ENCODE measurements around the gene YOD1. TPM values are rescaled to one million over a fixed set of nuclear protein-coding genes. Genes with fewer than 3 reads are reported as not detected.

The YOD1 gene
- total RNA-seq, 1 donor from 2014 or later = 5.1 TPM

DNA sequence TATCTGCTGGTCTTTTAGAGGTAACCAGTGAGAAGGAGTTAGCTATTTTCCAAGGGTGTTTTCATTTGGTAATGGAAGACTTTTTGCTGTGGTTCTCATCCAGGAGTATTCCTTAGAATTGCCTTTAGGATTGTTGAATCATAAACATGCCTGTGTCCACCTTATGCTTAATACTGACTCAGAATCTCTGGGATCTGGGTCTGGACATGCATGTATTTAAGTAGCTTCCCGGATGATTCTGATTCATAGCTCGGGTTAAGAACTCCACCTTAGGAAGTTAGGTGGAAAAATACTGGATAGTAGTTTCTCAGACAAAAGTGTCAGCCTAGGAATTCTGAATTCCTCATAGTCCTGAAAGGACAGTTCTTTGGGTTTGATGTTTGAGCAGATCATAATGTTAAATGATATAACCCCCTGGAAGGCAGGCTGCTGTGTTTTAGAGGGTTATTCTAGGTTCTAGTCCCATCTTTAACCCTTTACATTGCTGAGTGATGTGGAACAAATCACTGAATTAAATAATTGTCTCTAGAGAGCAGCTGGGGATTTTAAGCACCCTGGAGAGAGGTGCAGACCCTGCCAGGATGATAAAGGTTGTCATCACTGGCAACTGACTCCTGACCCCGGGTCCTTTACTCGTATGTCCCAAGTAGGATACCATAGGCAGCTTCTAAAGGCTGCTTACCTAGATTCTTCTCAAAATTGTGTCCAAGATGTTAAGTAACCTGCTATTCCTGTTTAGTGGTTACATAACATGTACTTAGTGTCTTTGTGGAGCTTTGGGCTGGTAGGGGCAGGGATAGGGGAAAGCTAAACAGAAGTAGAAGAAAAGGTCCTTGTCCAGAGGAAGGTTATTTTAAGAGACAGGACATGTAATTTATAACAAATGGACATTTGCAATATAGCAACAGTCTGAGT is 23.2 kb upstream of the YOD1 start:
- DNase-seq (ENCODE audit: extremely low read depth, low read depth, low spot score) = no peak

GRCh38 chr1:207072233-207072632 is 21.2 kb upstream of the YOD1 start:
- no peak for DNase-seq (ENCODE audit: extremely low read depth, low read depth, low spot score)

- DNase-seq (ENCODE audit: extremely low read depth, low read depth, low spot score) = no peak
Observed at GRCh38 chr1:207071426-207071825, 20.4 kb upstream of the YOD1 start.

GRCh38 chr1:207070811-207071210 is 19.8 kb upstream of the YOD1 start:
- DNase-seq (ENCODE audit: extremely low read depth, low read depth, low spot score) = no peak

DNA sequence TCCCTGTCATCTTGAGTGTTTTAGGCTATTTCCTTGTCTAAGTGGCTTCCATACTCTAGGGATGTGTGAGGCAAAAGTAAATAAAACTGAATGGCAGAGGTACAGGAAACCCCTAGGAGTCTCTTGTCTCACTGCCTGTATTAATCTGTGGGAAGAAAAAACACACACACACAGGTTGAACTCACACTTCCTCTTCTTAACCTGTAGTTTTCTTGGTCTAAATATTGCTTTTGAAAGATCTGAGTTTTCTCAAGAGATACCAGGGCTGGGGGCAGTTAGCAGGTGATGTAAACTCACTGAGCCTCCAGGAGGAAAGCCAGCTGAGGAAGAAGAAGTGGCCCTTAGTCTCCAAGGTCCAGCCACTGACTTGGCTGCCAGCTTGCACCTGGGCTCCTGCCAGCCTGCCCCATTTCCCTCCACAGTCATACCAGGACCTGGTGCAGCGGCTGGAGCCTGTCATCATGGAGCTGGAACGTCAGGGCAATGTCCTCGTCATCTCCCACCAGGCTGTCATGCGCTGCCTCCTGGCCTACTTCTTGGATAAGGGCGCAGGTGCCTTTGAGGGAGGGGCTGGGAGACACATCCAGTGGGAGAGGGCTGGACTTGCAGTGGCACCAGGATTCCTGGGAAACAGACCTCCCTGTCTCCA is 19.0 kb upstream of the YOD1 start:
- DNase-seq (ENCODE audit: extremely low read depth, low read depth, low spot score) = no peak

DNA sequence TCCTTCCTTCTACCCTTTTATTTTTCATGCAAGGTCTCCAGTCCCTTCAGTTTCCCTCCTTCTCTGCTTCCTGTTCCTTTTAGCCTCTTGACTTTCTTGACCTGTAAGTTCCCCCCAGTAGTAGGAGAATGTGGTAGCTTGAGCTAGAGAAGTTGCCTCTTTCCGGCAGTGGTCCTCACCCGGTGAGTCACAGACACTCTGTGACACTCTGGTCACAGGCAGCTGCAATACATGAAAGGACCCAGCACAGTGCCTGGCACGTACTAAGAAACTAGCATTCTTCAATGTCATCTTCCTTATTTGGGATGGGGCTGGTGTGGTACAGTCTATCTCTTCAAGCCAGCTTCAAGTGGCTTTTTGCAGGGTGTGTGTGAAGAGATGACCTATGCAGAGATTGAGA is 18.1 kb upstream of the YOD1 start:
- no peak for DNase-seq (ENCODE audit: extremely low read depth, low read depth, low spot score)

GRCh38 chr1:207067665-207068064 is 16.7 kb upstream of the YOD1 start:
- no peak for DNase-seq (ENCODE audit: extremely low read depth, low read depth, low spot score)

DNA sequence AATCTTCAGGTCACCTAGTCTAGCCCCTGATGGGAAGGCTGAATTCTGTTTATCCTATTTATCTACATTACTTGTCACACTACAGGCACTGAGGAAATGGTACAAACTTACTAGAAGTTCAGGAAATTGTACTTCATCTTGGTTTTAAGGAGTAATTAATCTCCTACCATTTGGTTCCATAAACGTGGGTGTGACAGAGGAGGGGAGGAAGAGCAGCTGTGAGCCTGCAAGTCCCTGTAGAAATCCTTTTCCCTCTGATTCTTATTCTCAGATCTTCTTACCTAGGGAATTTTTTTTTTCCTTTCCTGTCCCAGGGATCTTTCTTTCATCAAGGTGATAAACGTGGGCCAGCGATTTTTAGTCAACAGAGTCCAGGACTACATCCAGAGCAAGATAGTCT is 16.2 kb upstream of the YOD1 start:
- no peak for DNase-seq (ENCODE audit: extremely low read depth, low read depth, low spot score)

GRCh38 chr1:207064561-207064960 is 13.6 kb upstream of the YOD1 start:
- no peak for DNase-seq (ENCODE audit: extremely low read depth, low read depth, low spot score)

DNA sequence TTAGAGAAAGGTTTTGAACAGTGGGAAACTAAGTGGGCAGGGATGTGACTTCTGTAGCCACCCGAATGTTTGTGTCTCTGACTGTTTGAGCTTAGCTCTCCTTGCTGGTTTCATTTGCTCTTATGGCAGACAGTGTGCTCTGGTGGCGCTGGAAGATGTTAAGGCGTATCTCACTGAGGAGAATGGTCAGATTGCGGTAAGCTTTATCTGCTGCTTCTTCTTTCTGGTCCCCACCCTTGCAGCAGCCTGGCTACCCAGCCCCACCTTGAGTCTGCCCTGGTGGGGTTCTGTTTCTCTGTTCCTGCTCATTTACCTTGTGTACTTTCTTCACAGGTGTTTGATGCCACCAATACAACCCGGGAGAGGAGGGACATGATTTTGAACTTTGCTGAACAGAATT is 12.0 kb upstream of the YOD1 start:
- DNase-seq (ENCODE audit: extremely low read depth, low read depth, low spot score) = no peak

GRCh38 chr1:207062058-207062457 is 11.1 kb upstream of the YOD1 start:
- DNase-seq (ENCODE audit: extremely low read depth, low read depth, low spot score) = no peak

DNA sequence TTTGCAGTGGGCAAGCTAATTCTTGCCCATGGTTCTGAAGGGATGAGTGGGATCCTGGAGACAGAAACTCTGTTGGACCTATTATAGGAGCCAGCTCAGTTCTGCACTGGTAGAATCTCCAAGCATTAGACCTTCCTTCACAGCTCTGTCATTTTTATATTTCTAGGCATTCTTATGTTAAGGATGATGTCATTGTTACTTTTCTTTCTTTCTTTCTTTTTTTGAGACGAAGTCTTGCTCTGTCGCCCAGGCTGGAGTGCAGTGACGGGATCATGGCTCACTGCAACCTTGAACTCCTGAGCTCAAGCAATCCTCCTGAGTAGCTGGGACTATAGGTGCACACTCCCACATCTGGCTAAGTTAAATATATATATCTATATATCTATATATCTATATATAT is 9.6 kb upstream of the YOD1 start:
- DNase-seq (ENCODE audit: extremely low read depth, low read depth, low spot score) = no peak

DNA sequence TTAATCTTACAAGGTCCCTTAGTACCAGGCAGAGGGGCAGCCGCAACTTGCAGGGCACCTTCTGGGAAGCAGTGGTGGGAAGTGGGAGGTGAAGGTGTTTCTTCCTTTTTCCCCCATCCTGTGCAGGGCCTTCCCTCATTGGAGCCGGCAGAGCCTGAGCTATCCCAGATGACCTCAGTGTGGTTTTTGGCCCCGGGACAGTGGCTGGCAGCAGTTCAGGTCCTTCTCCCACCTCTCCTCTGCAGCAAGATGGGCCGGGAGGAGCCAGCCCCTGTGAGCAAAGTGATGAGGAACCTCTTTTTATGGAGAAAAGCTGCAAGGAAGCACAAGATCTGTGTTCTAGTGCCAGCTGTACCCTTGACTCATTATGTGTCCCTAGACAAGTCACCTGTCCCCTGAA is 8.9 kb upstream of the YOD1 start:
- DNase-seq (ENCODE audit: extremely low read depth, low read depth, low spot score) = no peak

DNA sequence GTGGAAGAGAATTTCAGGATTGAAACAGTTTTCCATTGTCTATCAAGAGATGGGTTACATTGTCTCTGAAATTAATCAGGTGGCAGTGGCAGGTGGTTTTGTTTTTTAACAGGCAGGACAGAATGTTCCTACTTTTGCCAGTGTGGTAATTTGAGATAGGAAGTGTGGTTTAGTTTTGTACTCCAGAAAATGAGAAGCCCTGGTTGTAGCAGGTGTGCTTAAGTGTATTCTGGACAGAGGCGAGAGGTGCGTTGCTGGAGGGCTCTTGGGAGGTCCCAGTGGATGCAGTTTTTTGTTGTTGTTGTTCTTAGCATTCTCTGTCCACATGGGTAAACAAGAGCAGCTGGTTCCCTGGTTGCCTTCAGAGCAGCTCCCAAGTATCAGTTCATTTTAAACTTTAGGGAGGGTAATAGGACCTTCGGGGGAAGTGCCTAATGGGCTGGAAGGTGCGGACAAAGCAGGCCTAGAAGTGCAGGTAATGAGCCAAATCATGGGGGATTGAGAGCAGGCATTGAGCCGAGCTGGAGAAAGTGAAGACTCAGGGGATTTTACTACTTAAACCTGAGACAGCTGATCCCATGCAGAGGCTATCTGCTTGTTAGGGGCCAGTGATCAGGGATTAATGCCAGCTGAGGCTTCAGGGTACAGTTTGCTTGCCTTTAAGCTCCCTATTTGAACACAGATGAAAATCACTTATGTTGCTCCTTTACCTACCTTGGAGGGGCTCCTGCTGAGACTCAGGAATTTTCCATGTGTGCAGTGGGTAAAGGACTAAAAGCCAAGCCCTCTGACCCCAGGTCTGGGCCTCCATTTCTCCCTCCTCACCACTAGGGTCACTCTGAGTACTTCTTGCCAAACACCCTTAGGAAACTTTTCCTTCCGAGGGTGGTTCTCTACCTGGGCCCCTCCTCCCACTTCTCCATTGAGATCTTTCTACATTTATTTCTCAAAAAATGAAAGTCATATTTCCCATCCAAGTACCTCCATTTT is 8.2 kb upstream of the YOD1 start:
- DNase-seq (ENCODE audit: extremely low read depth, low read depth, low spot score) = no peak

GRCh38 chr1:207058252-207058651 is 7.2 kb upstream of the YOD1 start:
- no peak for DNase-seq (ENCODE audit: extremely low read depth, low read depth, low spot score)

DNA sequence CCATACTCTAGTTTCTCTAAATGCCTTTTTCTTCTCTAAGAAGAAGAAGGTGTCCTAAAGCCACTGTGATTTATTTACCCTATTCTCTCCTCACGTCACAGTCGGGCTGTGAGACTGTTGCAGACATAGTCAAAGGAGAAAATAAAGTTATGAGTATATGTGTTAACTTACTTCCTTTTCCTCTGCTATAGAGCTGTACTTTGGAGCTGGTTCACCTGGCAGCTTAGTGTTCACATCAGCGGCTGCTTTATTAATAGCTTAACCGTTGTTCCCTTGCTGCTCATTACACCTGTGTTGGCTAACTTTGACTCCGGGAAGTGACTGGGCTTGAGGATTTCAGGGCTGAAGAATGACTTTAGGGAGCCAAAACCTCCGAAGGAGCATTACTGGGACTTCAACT is 5.7 kb upstream of the YOD1 start:
- no peak for DNase-seq (ENCODE audit: extremely low read depth, low read depth, low spot score)

DNA sequence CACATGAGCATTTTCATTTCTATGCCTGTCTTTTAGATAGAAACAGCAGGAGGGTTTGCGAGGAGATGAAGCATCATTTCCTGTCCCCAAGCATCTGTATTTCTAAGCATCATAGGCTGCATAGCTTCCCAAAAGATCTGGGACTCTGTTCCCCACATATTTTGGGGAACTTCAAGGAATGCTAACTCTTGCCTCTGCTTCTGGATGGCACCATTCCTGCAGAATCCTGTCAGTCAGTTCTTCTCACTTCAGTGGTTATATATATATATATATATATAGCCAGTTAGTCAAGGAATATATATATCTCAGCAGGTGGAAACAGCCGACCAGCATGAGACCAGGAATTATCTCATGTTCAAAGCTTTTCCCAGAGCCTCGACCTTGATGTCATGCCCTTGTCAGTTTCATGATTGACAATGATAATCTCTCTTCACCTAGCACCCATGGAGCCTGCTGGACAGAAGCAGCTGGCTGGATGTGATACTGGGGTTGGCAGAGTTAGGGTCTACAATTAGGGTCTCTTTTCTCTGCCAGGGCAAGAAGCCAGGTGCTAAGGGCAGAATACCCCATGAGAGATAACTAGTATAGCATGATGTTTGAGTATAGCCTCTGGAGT is 4.5 kb upstream of the YOD1 start:
- DNase-seq (ENCODE audit: extremely low read depth, low read depth, low spot score) = no peak

- DNase-seq (ENCODE audit: extremely low read depth, low read depth, low spot score) = no peak
Observed at GRCh38 chr1:207054491-207054890, 3.5 kb upstream of the YOD1 start.

DNA sequence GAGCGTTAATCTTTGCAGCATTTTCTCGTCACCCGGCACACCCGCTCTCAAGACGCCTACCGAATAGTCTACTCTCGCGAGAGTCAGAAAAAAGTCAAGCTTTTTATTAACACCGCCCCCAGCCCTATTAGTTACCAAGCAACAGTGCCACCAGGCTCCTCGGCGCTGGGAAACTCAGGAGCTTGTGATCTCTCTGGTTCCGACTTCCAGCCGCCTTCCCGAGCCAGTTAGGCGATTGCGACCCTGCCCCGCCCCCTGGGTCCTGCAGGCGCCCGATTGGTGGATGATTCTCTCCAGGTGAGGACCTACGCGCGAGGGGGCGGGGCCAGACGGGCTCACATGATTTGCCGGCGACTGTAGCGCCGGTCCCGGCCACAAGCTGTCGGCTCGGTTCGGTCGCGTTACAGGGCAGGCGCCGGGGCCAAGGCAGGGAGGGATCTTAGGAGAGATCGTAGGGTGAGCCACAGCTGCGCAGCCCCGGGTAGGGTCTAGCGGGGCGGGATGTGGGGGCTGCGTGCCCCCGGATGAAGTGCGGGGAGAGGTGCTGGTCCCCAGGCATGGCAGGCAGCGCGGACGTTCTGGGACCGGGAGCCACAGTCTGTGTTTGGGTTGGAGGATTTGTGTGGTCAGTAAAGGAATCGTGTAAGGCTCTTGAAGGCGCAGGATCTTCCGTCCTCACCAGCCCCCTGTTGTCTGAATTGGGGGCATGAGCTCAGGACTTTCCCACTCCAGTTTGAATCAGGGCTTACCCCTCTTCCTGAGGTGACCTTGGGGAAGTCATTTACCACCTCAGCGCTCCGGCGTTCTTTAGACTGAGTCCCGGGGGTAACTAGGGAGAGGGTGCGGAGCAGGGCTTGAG is 2.1 kb upstream of the YOD1 start, which contains the start of gene PFKFB2:
Gene PFKFB2, plus strand, starts transcription at position 365 of the 859 bp plus-strand sequence. CDS start 1,443 bp downstream, outside the sequence.
- peak; percentile 74 for DNase-seq (ENCODE audit: extremely low read depth, low read depth, low spot score)
